DMS 273 (cell line): ENCODE results near the gene TMEM255B.
"Not testable (repeated sequence)": the region's sequence is repeated elsewhere in the genome, so short reads cannot be mapped to it uniquely, and the experiment has no call there.

Experiments used
- DNase-seq: peaks from one replicate; lab custom pipeline; 2025; ENCODE audit not compliant: unreplicated experiment; lab: John Stamatoyannopoulos, UW

TMEM255B gene

DNA sequence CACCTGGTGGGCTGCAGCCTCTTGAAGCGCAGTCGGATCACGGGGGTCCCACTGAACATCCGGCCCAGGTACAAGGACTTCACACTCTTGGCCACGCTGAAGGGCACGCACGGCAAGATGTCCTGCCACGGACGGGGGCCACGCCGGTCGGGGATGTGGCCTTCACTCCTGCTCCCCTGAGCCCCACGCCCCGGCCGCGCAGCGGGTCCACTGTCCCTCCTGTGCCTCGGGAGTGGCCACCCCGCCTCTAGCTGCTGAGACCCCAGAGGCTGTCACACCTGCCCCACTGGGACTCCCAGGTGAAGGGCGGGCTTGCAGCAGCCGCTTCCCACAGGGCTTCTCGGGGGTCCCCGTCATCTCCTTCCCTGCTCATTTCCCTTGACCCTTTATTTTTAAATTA is 73.6 kb downstream of the TMEM255B start:
- DNase-seq, result no peak

DNA sequence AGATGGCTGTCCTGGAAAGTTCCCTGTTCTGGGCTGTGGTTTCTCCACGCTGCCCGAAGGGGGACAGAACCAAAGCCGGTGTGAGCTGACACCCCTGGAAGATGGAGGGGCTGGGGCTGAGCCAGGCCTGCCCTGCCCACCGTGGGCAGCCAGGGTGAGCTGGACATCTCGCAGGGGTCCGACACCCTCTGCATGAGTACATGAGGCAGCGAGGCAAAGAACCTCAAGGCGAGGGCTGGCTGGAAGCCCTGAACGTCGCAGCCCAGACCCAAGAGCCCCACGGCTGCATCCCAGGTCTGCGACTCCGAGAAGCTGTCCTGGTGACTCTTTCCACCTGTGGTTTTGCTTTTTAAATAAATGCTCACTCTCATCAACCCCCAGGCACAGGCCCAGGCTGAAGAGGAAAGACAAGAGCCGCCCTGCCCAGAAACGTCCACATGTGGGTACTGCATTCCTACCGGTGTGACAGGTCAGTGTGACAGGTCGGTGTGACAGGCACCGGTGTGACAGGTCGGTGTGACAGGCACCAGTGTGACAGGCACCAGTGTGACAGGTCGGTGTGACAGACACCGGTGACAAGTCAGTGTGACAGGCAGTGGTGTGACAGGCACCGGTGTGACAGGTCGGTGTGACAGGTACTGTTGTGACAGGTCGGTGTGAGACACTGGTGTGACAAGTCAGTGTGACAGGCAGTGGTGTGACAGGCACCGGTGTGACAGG is 74.2 kb downstream of the TMEM255B start:
- DNase-seq, result no peak

DNA sequence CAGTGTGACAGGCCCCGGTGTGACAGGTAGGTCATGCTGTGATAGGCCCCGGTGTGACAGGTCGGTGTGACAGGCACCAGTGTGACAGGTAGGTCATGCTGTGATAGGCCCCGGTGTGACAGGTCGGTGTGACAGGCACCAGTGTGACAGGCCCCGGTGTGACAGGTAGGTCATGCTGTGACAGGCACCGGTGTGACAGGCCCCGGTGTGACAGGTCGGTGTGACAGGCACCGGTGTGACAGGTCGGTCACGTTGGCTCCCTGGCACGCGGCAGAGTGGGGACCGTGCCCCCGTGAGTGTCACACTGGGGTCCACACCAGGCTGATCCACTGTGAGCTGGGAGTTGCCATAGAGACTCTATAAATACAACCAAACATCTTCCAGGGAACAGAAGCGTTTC is 75.0 kb downstream of the TMEM255B start:
- DNase-seq, result not testable (repeated sequence)

DNA sequence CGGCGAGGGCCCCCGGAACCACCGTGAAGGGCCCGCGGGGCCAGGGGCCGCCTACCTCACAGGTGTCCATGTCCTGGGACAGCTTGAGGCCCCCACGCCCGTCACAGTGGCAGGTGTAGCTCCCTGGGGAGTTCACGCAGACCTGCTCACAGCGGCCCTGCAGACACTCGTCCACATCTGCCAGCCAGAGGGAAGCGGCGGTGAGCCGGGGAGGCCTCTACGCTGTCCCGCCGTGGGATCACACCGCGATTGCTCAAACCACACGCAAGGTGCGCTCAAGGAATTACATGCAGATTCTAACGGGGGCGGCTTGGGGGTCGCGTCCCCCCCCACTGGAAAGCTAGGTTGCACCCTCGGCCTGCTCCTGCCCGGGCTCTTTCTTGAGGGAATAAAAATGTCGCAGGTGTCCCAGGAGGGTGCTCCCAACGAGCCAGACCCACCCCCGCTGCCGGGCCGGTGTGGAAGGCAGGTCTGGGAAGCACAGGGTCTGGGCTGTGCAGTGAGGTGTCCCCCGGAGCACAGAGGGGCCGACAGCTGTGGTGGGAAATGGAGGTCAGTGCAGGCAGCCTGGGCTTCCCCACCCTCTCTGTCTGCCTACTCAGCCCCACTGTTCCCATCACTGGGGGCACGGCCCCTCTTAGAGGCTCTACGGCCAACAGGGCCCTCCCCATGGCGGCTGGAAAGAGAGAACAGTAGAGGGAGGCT is 75.6 kb downstream of the TMEM255B start:
- no peak for DNase-seq

DNA sequence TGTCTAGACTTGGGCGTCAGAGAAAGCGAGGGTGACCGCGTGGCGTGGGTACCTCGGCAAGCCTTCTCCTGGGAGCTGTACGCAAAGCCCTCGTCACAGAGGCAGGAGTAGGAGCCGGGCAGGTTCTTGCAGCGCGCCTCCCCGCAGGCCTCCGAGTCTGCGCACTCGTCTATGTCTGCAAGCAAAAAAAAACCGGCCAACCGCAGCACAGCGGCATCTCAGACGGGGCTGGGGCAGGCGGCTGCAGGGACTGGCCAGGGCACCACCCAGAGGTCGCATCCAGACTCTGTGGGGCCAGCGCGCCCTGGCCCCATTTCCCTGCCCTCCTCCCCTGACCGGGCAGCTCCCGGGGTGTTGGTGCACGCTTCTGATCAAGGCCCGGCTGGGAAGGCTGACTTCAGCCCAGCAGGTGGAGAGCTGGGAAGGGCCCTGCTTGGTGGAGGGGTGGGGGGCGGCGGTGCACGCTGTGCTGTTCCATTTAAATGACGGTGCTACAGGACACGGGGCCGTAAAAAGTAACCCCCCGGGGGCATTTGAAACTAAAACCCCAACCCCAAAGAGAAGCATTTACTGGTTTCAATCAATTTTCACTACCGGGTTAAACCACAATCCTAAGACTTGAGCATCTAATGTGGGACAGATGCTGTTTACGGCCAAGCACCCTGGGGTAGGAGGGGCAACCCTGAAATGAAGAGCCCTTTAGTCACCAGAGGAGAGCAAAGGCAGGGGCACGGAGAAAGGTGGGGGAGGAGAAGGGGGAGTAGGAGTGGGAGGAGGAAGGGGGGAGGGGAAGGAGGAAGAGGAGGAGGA is 76.6 kb downstream of the TMEM255B start:
- DNase-seq, result peak; percentile 79

DNA sequence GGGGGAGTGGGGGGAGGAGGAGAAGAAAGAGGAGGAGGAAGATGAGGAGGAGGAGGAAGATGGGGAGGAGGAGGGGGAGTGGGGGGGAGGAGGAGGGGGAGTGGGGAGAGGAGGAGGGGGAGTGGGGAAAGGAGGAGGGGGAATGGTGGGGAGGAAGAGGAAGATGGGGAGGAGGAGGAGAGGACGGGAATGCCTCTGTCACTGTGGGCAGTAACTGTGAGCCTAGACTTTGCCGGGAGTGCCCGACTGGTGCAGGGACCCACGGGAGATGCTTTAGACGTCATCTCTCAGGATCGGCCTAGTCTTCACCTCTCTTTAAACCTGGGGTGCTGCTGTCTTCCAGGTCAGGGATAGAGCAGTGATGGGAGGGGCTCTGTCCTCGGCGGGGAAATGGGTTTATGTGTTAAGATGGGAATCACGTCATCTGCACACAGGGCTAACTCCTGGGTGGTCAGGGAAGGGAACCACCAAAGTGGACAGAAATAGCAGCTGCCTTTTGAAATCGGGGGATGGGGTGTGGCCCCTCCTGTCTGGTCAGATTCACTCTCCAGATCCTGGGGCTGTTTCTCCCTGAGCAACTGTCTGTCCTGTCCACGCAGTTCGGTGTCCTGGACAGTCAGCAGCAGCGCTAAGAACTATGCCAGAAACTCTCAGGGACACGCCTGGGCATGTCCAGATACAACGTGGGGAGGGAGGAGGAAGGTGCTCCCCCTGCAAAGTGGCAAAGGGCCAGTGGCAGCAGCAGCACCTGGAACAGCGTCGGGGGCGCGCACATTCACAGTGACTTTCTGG is 77.9 kb downstream of the TMEM255B start:
- peak; percentile 65 for DNase-seq

DNA sequence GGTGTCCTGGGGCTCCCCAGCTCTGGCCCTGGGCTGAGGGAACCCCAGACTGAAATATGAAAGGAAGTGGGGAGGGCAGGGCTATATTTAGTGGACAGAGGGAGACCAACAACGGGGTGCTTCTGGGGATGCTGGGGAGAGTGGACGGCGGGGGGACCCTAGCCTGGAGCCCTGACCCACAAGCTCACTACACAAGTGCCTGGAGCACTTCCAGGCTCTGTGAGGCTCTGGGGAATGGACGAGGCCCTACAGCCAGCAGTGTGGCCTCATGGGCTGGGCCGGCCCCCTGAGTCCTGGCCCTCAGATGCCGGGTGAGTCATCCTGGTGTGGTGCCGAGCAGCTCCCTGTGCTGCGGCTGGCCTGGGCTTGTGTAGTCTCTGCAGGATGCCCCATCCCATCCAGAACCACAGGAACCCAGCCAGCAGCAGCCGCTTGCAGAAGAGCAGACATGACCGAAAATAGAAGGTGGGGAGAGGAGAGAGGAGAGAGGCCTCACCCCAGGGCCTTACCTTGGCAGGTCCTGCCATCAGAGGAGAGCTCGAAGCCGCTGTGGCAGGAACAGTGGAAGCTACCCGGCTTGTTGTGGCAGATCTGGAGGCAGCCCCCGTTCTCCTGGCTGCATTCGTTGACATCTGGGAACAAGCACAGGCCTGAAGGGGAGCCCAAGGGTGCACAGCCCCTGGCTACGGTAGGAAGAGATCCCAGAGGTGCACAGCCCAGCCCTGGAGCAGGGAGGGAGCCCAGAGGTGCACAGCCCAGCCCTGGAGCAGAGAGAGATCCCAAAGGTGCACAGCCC is 78.7 kb downstream of the TMEM255B start:
- peak; percentile 80 for DNase-seq

DNA sequence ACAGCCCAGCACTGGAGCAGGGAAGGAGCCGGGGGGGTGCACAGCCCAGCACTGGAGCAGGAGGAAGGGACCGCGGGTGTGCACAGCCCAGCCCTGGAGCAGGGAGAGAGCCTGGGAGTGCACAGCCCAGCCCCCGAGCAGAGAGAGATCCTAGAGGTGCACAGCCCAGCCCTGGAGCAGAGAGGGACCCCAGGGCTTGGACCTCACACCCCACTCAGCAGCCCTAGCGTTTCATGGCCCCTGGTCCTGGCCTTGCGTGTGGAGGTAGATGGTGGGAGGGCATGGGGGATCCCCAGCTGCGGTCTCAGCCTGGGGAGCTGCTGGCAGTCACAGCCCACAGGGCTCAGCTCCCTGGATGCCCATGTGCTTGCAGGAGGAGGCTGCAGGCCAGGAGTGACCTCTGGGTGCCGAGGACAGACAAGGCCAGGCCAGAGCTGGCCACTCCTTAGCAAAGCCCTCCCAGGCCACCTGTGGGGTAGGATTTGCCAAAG is 79.7 kb downstream of the TMEM255B start:
- DNase-seq, result no peak

DNA sequence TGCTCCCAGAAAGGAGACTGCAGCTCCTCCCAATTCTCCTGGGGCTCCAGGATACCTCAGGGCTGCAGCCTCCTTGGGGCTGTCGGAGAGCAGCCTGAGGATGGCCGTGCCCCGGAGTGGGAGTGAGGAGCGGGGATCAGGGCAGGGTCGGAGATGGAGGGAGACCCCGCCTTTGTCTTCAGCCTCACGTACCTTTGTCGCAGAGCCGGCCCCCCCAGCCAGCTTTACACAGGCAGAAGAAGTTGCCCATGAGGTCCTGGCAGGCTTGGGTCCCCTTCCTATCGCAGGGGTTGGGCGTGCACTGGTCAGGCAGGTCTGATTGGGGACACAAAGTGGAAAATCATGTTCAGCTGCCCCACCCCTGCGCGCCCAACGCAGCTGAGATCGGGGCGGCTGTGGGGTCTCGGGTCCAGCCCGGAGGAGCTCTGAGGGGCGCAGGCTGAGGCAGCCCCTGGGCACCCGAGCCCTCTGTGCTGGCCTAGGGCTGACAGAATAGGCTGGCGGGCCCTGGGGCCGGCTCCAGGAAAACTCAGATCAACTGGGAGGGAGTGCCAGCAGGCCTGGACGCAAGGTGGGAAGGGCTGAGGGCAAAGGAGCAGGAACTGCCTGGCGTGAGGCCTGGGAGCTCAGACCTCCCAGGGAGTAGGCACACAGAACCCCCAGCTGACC is 80.6 kb downstream of the TMEM255B start:
- DNase-seq, result no peak

DNA sequence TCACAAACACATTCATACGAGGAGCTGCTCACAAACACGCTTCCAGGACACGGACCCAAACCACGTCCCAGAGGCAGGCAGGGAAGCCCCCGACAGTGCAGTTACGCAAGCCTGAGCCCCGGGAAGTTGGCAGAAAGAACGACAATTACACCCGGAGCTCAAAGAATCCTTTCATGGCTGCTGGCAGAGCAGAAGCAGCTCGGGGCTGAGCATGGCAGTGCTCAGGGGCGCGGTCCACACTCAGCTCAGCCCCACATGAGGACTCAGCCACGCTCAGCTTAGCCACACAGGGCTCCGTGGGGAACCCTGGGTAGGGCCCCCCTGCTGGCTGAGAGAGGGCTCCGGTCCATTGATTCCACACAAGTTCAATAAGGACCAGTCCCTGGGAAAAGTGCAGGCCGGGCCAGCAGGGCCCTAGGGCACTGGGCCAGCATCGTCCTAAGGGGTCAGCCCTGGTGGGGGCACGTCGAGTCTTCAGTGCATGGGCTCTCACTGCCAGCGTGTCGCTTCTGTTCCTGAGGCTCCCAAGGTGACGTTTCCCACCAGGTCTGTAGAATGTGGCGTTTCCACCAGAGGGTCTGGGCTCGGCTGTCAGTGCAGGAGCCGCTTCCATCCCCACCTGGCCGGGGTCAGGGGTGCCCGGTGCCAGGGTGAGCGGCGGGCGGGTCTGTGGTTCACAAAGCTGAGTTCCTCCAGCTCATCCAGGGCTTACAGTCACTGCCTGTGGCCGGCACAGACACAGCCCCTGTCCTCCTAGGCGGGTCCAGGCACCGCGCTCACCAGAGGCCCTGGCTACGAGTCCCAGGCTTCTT is 81.7 kb downstream of the TMEM255B start:
- no peak for DNase-seq

DNA sequence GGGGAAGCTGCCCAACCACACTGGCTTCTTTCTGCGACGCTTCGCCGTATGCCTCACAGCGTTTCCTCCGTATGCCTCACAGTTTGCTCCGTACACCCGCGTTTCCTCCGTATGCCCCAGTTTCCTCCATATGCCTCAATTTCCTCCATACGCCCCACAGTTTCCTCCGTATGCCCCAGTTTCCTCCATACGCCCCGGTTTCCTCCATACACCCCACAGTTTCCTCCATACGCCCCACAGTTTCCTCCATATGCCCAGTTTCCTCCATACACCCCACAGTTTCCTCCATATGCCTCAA is 82.3 kb downstream of the TMEM255B start:
- DNase-seq, result no peak

DNA sequence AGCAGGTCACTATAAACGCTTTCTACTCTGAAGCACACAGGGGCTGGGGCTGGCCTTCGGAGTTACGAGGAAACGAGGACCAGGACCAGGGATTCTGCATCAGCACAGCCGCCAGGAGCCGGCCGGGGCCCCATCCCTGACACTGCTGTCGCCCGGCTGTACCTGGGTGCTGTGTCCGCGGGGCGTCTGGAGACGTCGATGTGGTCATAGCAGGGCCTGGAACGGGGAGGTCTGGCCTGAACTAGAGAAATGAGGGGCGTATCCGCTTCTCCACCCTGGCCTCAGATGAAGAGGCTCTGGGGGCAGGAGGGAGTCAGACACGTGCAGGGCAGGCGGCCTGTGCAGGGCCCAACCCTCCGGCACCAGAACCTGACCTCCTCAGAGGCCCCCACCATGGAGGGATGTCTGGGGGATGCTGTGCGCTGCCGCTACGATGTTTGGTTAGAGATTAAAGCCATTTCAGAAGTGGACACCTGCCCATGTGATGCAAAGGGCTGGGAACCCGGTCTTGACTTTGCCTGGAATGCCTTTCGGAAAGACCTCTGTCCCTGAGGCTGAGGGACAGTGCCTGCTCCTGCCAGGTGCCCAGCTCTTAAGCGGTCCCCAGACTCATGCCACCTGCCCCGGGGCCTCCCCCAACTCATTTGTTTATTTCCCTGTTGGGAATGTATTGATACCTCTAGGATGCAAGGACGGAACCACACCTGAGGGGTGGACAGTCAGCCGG is 83.5 kb downstream of the TMEM255B start:
- DNase-seq, result no peak

DNA sequence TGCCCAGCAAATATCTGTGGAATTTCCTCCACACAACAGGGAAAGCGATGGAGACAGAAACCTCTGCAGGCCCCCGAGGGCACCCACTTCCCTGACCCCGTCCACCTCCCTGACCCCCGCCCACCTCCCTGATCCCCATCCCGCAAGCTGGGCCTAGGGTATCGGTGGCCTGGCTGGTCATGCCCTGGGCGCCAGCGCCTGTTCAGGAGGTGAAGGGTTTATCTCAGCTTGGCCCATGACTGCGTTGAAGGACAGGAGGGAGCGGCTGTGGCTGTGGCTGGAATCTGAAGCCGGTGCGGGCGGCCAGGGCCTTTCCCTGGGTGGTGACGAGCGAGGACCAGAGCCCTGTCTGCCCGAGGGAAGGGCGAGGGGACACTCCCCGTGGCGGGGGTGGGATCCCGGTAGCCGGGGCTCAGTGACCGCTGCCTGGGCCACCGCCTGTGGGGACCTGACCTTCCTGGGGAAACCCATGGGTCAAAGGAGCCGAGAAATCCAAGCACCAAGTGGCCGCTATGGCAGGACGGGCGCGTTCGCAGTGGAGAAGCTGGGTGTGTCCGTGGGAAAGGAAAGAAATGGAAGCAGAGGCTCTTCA is 84.1 kb downstream of the TMEM255B start:
- DNase-seq, result no peak

DNA sequence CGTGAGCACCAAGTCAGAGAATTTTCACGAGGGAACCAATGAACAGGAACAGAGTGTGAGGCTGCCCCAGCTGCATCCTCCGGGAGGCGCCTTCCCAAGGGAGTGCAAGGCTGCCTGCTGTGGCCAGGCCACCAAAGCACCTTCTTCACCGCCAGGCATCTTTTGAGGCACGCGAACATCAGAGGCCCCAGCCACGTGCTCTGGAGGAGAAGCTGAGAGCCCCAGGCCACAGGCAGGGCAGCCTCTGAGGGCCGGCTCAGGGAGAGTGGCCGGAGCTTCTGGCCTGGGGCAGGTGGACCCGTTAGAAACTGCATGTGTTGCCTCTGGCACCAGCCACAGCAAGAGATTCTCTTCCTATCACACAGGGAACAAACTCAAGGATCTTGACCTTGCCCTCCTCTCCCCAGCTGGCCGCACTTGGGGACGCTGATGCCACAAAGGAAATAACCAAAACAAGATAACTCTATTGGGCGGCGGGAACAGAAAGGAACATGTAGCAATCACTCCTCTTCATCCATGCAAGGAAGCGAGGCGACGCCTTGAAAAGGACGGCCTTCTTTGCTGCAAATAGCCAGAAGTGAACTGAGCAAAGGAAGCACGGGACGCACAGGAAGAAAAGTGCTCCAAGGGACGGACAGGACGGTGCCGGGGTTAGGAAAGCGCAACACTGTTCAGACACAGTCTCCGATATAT is 85.0 kb downstream of the TMEM255B start:
- no peak for DNase-seq

DNA sequence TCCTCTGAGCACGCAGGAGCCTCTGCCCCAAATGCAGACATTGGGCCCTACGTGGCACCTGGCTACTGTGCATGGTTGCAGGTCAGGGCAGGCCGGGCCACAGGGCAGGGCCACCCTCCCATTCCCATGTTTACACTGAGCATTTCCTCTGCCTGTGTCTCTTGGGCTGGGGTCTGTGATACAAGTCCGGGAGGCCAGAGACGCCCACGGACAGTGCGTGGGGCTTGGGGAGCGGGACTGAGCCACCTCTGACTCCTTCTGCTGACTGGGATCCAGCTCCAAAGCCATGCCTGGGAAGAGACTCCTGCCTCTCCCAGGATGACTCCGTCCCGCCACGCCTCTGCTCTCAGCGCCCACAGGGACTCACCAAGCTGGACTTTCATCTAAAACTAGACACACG is 86.0 kb downstream of the TMEM255B start:
- DNase-seq, result no peak

DNA sequence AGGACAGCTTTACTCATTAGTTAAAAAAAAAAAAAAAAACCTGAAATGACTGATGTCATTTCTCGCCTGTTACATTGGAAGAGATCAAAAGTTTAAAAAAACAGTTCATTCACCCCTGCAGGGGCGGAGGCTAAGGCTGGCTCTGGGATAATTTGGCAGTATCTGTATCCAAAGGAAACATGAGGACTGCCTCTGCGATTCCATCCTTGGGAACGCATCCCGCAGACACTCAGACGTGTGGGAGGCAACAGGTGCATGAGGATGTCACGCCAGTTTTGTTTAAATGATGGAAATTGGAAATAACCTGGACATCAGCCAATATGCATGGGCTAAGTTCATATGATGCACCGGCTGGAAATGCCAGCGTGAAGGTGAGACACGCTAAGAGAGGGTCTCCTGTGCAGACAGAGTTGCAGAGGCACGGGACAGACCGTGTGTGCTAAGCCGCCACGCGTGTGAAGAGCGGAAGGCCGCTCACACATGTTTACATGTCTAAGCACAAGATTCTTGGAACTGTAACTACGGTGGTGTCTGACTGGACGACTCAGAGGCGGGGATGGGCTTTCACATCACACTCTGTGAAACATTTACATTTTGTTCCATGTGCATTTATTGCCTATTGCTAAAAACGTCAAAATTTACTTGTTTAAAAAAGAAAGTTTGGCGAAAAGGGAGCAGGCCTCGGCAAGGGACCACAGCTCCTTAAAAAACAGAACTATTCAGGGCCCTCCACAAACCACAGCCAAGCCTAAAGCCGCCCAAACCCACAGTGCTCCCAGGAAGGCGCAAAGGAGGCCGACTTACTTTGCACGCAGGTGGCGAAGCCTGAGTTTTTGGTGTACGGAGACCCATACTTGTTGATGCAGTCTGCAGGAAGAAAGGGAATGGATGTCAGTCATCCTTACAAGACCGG is 87.0 kb downstream of the TMEM255B start:
- no peak for DNase-seq
